ENCODE measurements around the gene DOK3.

Gene DOK3

DNA sequence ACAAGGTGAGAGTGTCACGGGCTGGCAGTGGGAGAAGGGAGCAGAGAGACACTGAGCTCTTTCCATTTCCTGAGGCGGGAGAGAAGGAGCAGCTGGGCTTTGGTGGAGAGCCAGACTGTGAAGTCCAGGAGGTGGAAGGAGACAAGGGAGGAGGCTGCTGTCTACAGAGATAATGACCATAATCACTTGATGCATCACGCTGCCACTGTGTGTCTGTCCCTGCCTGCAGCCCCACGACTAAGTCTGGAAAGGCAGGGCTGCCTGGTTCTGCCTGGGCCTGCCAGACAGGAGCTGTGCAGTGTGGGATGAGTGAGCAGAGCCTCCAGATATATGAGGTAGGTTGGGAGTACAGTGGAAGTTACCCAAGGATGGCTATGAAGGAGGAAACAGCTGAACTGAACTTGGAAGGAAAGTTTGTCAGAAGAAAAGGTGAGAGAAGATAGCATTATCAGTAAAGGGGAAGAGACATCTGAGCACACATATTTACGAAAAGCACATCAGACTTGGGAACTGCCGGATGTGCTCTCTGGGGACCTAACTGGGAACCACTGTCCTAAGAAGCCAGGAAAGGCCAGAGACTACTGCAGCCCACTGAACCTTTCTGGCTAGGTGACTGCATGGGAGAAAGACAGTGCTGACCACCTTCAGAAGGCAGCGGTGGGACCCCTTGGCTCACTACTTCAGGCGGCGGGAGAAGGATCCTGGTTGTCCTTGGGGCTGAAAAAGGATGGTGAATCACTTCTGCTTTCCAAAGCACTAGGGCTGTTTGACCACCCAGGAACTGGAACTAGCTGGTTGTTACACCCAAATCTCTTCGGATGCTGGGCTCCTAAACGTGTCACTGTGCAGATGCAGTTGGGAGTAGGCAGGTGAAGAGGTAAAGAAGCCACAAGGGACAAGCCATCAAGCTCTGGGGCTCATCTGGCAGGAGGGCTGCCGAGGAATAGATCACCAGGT, 19.9 kb upstream of the DOK3 start:
- Histone ChIP-seq H2AFZ (ENCODE audit: low read depth, low read length) (no peak overlapping the region), H3K4me1 (ENCODE audit: insufficient read depth, low read length) (no peaks in the 10 kb centered on the region), H3K4me3 (ENCODE audit: low read length) (no peak overlapping the region), H3K27me3 (ENCODE audit: insufficient read depth, low read length) (no peaks in the 10 kb centered on the region), H3K36me3 (ENCODE audit: insufficient read depth, low read length) (peaks cover 83% of the 10 kb centered on the region), H3K9me3 (ENCODE audit: low read length) (no peaks in the 10 kb centered on the region)

DNA sequence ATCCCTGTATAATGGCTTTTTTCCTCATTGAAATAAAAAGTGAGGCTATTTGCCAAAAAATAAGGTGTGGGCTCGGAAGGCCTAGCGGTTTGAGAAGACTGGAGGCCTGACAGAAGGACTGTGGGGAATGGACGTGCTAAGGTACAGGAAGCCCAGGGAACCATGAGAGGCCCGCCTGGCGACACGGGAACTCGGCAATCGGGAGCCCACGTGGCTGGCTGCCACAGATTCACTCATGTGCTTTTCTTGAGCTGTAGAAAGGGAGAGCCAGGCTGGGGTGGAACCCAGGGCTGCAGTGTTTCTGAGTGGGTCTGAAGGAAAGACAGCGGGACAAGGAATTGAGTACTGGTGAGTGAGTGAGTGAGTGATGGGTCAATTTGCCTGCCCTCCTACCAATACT, 19.0 kb upstream of the DOK3 start:
- no peaks in the 10 kb centered on the region for H3K4me1 ChIP-seq (ENCODE audit: insufficient read depth, low read length)
- peaks cover 87% of the 10 kb centered on the region for H3K36me3 ChIP-seq (ENCODE audit: insufficient read depth, low read length)
- H2AFZ ChIP-seq (ENCODE audit: low read depth, low read length), result no peak overlapping the region
- H3K4me3 ChIP-seq (ENCODE audit: low read length), result no peak overlapping the region
- H3K27me3 ChIP-seq (ENCODE audit: insufficient read depth, low read length), result no peaks in the 10 kb centered on the region
- no peaks in the 10 kb centered on the region for H3K9me3 ChIP-seq (ENCODE audit: low read length)

DNA sequence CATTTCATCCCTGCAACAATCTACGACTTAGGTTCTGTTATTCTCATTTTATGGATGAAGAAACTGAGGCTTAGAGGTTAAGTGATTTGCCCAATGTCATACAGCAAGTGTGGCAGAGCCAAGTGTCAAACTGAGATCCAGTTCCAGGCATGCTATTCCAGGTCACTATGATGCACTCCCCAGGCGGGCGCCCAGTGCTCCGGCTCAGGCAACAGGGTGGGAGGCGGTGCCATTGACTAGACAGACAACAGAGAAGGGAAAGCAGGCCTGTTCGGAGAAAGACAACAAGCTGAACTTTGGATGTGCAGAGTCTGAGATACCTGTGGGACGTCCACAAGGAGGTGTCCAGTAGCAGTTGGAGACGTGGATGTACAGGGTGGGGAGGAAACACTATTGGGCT, 18.0 kb upstream of the DOK3 start:
- no peaks in the 10 kb centered on the region for H3K27me3 ChIP-seq (ENCODE audit: insufficient read depth, low read length)
- H3K9me3 ChIP-seq (ENCODE audit: low read length), result no peaks in the 10 kb centered on the region
- H3K36me3 ChIP-seq (ENCODE audit: insufficient read depth, low read length), result peaks cover 84% of the 10 kb centered on the region
- H3K4me3 ChIP-seq (ENCODE audit: low read length), result no peak overlapping the region
- H2AFZ ChIP-seq (ENCODE audit: low read depth, low read length), result no peak overlapping the region
- no peaks in the 10 kb centered on the region for H3K4me1 ChIP-seq (ENCODE audit: insufficient read depth, low read length)

DNA sequence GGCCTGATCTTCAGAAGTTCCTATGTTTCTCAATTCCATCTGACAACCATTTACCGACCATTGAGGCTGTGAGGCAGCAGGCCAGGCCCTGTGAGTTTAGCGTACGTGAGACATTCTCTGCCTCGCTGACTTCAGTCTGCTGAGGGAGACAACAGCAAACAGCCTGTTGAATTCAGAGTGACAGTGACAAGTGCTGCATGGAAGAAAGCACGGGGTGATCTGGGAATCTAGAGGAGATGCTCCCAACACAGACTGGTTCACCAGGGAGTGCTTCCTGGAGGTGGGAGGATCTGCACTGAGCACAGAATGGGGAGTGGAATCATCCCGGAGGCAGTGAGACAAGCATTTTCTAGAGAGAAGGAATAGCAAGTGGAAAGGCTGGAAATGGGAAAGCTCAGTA, 17.2 kb upstream of the DOK3 start:
- H3K36me3 ChIP-seq (ENCODE audit: insufficient read depth, low read length), result peaks cover 77% of the 10 kb centered on the region
- H3K4me1 ChIP-seq (ENCODE audit: insufficient read depth, low read length), result no peaks in the 10 kb centered on the region
- H3K4me3 ChIP-seq (ENCODE audit: low read length), result no peak overlapping the region

DNA sequence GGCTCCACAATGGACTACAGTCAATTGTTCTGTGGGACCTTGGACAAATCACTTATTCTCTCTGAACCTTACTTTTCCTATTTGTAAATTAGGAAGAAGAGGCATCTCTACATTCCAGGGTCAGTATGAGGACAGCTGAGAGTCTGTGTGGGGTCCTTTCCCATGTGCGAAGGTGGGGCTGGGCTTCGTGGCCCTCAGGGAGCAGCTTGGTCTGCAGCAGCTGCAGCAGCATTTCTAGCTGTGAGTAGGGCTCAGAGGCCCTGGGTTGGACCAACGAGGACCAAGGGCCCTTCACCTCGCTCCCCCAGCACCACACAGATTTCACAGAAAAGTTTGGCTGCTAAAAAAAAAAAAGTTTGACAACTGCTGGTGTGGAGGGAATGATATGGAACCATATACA, 16.6 kb upstream of the DOK3 start:
- H3K36me3 ChIP-seq (ENCODE audit: insufficient read depth, low read length), result peaks cover 79% of the 10 kb centered on the region
- H3K9me3 ChIP-seq (ENCODE audit: low read length), result no peaks in the 10 kb centered on the region
- no peaks in the 10 kb centered on the region for H3K4me1 ChIP-seq (ENCODE audit: insufficient read depth, low read length)
- H3K4me3 ChIP-seq (ENCODE audit: low read length), result no peak overlapping the region
- H3K27me3 ChIP-seq (ENCODE audit: insufficient read depth, low read length), result no peaks in the 10 kb centered on the region
- no peak overlapping the region for H2AFZ ChIP-seq (ENCODE audit: low read depth, low read length)

More for the DNA sequence above, 17.2 kb upstream of the DOK3 start:
- Histone ChIP-seq H2AFZ (ENCODE audit: low read depth, low read length) (no peak overlapping the region), H3K9me3 (ENCODE audit: low read length) (no peaks in the 10 kb centered on the region), H3K27me3 (ENCODE audit: insufficient read depth, low read length) (no peaks in the 10 kb centered on the region)

DNA sequence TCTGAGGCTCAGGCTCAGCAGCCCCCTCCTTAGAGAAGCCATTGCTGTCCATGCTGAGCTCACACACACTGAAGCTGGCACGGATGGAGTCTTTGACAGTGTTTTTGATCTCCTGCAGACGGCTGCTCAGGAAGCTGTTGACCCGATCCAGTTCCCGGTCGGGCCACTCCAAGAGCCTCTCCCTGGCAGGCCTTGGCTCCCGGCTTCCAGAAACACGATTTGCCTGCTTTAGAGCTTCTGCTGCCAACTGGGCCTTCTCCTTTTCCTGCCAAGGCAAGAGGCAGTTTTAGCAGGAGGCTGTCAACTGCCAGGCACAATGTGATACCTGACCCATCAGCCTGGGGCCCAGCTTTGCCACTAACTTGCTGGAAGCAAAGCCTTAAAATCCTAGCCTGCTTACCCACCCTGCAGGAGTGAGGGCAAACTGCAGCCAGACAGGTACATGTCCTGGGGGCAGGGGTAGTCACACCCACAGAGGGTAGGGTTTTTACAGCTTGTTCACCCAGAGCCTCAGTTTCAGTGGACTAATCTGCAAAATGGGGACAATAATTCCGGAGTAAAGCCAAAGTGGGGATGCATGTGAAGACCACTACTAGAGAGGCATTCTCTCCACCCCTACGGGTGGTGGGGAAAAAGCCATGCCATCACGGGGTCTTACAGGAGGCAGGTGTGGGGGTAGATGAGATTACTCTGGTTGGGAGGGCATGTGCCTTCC, 15.5 kb upstream of the DOK3 start:
- no peaks in the 10 kb centered on the region for H3K4me1 ChIP-seq (ENCODE audit: insufficient read depth, low read length)
- H3K27me3 ChIP-seq (ENCODE audit: insufficient read depth, low read length), result no peaks in the 10 kb centered on the region
- H3K36me3 ChIP-seq (ENCODE audit: insufficient read depth, low read length), result peaks cover 79% of the 10 kb centered on the region
- no peak overlapping the region for H2AFZ ChIP-seq (ENCODE audit: low read depth, low read length)
- H3K9me3 ChIP-seq (ENCODE audit: low read length), result no peaks in the 10 kb centered on the region
- no peak overlapping the region for H3K4me3 ChIP-seq (ENCODE audit: low read length)

DNA sequence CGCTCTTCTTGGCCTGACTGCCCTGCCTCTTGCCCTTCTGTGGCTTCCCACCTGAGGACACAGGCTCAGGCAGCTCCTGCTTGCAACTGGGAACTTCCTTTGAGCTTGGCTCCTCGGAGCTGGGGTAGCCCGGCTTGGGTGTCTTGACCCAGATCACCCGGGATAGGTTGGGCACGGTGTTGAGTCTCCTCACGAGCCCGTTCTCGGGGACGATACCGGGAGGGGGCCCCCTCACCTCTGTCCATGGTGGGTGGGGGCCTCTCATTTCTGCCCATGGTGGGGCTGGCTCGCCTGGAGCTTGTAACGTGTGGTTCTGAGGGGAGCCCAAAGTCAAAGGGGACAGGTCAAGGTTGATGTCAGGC, 14.9 kb upstream of the DOK3 start:
- no peak overlapping the region for H2AFZ ChIP-seq (ENCODE audit: low read depth, low read length)
- H3K9me3 ChIP-seq (ENCODE audit: low read length), result no peaks in the 10 kb centered on the region
- no peak overlapping the region for H3K4me3 ChIP-seq (ENCODE audit: low read length)
- no peaks in the 10 kb centered on the region for H3K4me1 ChIP-seq (ENCODE audit: insufficient read depth, low read length)
- no peaks in the 10 kb centered on the region for H3K27me3 ChIP-seq (ENCODE audit: insufficient read depth, low read length)
- peaks cover 79% of the 10 kb centered on the region for H3K36me3 ChIP-seq (ENCODE audit: insufficient read depth, low read length)

DNA sequence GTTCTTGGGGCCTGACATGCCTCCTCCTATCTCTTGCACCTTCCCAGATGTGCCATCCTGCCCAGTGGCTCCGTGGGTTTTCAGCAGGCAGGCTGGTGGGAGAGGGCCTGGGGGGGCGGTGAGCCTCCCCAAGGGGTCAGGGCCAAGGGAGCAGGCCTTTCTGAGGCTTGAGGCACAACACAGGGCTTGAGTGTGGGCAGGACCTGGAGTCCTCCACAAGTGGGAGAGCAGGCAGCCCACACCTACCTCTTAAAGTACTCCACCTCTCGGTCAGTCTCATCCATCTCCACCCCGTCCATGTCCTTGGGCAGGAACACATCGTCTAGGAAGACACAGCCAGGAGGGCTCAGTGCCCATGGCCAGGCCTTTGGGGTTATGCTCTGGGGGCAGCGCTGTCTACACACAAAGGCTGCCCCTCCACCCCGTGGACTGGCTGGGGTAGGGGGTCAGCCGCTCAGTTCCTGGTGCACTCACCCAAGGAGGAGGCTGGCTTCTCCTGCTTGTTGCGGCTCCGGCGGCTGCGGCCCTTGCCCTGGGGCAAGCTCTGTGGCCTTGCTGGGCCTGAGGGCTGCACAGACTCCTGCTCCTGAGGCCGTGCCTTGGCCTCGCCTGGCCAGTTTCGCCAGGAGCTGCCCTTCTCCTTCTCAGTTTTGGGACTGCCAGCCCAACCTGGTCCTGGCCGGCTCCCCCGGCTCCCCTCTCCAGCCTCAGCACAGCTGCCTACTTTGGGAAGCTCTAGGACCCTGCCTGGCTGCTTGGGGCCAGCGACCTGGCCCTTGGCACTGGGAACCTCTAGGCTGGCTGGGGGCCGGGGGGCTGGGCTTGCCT, 14.3 kb upstream of the DOK3 start:
- no peaks in the 10 kb centered on the region for H3K4me1 ChIP-seq (ENCODE audit: insufficient read depth, low read length)
- no peak overlapping the region for H3K4me3 ChIP-seq (ENCODE audit: low read length)
- no peak overlapping the region for H2AFZ ChIP-seq (ENCODE audit: low read depth, low read length)
- no peaks in the 10 kb centered on the region for H3K9me3 ChIP-seq (ENCODE audit: low read length)
- peaks cover 78% of the 10 kb centered on the region for H3K36me3 ChIP-seq (ENCODE audit: insufficient read depth, low read length)
- H3K27me3 ChIP-seq (ENCODE audit: insufficient read depth, low read length), result no peaks in the 10 kb centered on the region

DNA sequence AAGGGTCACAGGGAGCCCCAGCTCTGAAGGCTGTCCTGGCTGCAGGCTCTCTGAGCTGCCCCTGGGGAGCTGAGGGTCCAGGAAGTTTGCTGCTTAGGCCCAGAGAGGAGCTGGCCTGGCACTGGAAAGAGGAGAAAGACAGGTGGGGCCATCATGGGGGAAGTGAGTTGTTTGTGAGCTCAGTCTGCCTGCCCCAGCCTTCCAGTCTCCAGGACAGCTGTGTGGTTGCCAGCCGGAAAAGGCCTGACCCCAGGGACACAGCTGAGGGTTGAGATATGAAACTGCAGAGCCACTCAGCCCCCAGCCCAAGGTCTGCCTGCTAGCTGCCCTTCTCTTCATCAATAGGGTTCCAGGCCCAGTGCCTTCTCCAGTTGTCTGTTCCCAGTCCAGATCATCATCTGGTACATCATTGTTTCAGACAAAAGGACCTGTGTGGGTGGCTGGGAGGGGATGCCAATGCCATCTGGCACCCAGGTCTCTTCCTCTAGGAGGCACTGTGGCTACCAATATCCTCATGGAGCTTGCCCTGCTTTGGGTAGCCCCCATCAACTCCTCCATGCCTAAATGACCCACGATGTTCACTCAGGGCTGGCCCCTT, 11.4 kb upstream of the DOK3 start:
- no peaks in the 10 kb centered on the region for H3K27me3 ChIP-seq (ENCODE audit: insufficient read depth, low read length)
- H3K36me3 ChIP-seq (ENCODE audit: insufficient read depth, low read length), result peaks cover 54% of the 10 kb centered on the region
- H3K4me1 ChIP-seq (ENCODE audit: insufficient read depth, low read length), result peaks cover 4% of the 10 kb centered on the region

DNA sequence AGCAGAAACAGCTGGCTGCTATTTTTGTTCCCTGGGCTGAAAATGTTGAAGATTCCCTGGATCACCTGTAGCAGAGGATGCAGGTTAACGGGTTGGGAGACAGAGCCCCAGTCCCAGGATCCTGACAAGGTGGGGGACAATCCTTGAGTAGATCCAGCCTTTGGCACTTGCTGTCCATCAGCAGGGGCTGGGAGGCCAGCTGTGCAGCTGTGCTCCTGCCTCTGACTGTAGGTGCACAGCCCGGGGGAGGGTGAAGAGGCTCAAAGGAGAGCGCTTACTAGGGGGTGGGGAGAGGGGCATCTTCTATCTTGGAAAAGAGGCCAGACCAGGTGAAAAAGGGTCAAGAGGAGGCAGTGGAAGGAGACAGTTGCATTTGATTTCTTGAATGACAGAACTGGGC, 10.6 kb upstream of the DOK3 start:
- no peak overlapping the region for H2AFZ ChIP-seq (ENCODE audit: low read depth, low read length)
- H3K36me3 ChIP-seq (ENCODE audit: insufficient read depth, low read length), result peaks cover 54% of the 10 kb centered on the region
- H3K27me3 ChIP-seq (ENCODE audit: insufficient read depth, low read length), result no peaks in the 10 kb centered on the region
- peaks cover 11% of the 10 kb centered on the region for H3K4me1 ChIP-seq (ENCODE audit: insufficient read depth, low read length)
- H3K4me3 ChIP-seq (ENCODE audit: low read length), result no peak overlapping the region
- no peaks in the 10 kb centered on the region for H3K9me3 ChIP-seq (ENCODE audit: low read length)

More for the DNA sequence above, 11.4 kb upstream of the DOK3 start:
- Histone ChIP-seq H3K9me3 (ENCODE audit: low read length) (no peaks in the 10 kb centered on the region), H3K4me3 (ENCODE audit: low read length) (no peak overlapping the region), H2AFZ (ENCODE audit: low read depth, low read length) (no peak overlapping the region)

DNA sequence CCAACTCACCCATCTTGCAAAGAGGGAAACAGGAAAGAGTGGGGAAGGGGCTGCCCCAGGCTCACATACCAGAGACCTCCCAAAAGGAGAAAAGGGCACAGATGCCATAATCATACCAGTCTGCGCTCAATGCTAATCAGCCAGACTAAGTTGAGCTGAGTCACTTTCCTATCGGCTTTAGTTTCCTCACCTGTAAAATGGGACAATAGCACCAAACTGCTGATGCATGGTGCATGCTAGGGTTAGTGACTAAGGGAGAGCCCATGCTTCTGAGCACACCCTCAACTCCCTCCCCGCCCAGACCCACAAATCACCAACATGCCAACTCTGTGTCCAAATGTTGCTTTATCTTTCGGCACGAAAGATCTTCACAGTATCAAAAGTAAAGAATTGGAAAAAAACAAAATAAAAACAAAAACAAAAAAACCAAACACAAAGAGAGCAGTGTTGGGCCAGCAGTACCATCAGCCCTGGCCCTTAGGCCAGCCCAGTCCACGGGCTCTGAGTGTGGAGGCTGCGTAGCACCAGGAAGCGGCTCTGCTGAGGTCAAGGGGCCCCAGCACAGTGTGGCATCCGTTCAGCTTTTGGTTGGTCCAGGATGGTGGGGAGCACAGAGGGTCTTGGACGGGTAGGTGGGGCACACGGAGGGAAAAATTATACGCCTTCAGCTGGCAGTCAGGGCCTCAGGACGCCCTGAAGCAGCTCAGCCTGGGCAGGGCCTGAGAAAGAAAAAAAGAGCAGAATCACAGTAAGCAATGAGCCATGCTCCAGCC, 10.0 kb upstream of the DOK3 start:
- Histone ChIP-seq H3K36me3 (ENCODE audit: insufficient read depth, low read length) (peaks cover 54% of the 10 kb centered on the region), H3K4me3 (ENCODE audit: low read length) (no peak overlapping the region), H3K9me3 (ENCODE audit: low read length) (no peaks in the 10 kb centered on the region), H2AFZ (ENCODE audit: low read depth, low read length) (no peak overlapping the region), H3K4me1 (ENCODE audit: insufficient read depth, low read length) (peaks cover 11% of the 10 kb centered on the region), H3K27me3 (ENCODE audit: insufficient read depth, low read length) (no peaks in the 10 kb centered on the region)
